HG03280 (cell line): ENCODE measurements around the gene EFNA4.

Source experiments
- ATAC-seq: cut with Tn5 transposase; IDR thresholded peaks from one replicate; pipeline ENCODE4 v1.9.1; 2021; ENCODE audit warnings: mild to moderate bottlenecking, moderate library complexity; ENCODE audit not compliant: unreplicated experiment

The EFNA4 gene

DNA sequence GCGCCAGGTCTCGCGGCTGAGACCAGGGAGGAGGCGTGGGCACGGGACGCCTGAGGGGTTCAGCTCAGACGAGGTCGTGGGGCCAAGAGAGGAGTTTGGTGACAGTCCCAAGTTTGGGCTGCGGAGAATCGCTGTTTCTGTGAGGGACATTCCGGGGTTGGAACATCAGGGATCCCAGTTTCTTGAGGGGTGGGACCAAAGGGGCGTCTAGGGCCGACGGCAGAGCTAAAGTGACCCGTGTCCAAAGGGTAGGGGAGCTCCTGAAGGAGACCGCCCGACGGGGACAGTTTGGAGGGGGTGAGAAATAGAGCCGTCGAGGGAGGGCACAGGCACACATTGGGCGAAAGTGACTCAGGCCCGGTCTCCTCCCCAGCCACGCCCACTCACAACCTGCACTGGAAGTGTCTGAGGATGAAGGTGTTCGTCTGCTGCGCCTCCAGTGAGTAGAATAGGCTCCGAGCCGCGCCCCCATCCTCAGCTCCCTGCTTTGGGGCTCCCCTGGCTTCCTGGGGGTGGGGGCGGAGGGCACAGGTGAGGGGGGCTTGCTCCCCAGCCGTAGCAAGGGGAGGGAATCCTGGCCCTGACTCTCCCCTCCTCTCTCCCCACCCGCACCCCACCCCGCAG is 22.1 kb downstream of the EFNA4 start:
- no peak for ATAC-seq

DNA sequence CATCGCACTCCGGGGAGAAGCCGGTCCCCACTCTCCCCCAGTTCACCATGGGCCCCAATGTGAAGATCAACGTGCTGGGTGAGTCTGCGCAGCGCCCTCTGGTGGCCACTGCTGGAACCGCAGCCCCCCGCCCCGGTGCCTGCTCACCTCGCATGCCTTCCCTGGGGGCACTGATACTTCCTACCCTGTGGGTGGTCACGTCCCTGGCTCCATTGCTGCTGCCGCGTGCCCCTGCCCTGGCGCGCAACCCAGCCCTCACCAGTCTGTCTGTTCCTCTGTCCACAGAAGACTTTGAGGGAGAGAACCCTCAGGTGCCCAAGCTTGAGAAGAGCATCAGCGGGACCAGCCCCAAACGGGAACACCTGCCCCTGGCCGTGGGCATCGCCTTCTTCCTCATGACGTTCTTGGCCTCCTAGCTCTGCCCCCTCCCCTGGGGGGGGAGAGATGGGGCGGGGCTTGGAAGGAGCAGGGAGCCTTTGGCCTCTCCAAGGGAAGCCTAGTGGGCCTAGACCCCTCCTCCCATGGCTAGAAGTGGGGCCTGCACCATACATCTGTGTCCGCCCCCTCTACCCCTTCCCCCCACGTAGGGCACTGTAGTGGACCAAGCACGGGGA is 22.7 kb downstream of the EFNA4 start:
- no peak for ATAC-seq

DNA sequence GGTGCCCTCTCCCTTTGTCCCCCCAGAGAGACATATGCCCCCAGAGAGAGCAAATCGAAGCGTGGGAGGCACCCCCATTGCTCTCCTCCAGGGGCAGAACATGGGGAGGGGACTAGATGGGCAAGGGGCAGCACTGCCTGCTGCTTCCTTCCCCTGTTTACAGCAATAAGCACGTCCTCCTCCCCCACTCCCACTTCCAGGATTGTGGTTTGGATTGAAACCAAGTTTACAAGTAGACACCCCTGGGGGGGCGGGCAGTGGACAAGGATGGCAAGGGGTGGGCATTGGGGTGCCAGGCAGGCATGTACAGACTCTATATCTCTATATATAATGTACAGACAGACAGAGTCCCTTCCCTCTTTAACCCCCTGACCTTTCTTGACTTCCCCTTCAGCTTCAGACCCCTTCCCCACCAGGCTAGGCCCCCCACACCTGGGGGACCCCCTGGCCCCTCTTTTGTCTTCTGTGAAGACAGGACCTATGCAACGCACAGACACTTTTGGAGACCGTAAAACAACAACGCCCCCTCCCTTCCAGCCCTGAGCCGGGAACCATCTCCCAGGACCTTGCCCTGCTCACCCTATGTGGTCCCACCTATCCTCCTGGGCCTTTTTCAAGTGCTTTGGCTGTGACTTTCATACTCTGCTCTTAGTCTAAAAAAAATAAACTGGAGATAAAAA is 23.5 kb downstream of the EFNA4 start:
- no peak for ATAC-seq

DNA sequence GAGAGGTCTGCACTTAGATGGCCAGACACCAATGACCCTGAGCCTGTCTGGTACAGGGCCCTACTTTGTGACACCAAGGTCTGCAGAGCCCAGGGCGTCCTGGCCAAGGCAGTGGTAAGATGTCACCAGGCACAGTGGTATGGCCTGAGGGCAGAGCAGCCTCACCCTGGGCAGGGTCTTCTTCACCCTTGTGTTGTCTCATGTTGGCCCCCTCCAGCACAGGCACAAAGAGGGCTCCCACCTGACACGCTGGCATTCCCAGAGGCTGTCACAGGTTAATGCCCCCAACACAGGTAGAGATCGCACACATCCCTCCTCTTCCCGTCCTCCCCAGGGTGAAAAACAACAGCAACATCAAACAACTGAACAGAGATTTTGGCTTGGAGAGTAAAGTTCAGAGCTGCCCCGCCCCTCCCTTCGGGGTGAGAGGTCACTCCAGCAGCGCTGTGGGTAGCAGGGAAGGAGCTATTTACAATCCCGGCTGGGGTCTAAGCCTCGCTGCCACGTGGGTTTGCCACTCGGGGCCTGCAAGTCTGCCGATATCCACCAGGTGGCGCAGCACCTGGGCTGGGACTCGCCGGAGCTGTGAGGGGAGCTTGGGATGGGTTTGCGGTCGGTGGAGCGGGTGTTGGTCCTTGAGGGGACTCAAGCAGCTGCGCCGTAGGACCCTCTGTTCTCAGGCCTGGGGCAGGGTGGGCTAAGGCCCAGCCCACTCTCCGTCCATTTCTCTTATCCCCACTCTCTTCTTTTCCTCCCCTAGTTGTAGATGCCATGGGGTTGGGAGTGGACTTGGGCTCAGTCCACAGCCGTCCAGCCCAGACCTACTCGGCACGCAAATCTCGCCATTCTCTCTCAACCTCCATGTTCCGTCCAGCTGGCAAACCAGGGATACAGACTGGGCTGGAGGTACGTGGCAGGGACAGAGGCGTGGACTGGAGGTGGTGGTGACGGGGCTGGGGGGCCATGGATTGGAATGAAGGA is 27.8 kb downstream of the EFNA4 start:
- ATAC-seq: no peak

DNA sequence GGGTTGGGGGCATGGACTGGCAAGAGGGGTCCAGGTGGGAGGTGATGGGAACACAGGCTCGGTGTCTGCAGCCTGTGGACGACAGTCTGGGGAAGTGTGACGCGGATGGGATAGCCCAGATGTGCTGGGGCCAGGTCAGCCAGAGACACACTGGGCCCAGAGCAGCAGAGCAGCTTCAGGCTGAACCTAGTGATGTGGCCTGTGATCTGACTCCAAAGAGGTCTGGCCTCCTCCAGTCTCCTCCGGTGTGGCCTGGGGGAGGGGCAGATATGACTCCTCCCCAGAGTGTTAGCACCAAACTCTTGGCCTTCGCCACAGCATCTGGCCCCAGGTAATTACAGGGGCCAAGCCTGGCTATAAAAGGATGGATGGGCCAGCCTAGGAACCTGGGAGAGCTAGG is 28.6 kb downstream of the EFNA4 start:
- ATAC-seq: no peak

DNA sequence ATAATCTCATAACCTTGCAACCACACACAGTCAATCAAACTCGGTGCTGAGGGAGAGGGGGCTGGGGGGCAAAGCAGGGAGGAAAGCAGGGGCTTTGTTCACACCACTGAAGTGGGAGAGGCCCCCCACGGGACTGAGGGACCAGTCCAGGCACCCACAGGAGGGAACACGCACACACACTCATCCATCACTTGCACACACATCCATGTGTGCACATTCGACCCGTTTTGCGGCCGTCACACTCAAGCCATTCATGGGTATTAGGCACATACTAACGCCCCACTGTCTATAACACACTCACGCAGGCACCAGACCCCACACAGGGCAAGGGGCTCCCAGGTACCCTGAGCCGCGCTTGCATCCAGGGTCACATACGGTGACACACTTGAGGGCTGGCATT is 29.1 kb downstream of the EFNA4 start:
- no peak for ATAC-seq

DNA sequence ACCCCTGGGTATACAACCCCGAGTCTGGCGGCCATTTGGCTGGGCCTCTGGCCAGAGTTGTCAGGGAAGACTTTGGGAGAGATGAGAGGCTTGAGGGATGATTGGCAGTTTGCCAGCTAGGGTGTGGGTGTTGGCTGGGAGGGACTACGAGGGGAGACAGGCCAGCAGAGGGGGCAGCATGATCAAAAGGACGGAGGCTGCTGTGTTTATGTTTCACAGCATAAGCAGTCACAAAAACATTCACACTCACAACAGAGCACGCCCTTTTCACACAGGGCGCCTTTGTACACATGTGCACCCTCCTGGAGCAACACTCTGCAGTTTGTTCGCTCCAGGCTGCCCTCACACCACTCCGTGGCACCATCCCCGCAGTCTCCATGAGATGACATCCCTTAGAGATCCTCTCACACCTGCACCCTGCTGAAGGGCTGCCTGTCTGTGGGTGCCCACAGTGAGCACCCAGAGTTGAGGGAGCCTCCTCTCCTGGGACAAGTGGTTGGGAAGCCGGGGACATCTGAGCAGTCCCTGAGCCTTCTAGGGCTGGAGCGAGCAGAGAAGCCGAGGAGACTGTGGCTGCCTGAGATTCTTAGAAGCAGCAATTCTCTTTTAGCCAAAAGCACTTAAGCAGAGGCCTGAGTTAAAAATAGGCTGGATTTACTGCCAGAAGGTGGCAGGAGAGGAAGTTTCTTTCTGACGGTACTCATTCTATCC is 30.5 kb downstream of the EFNA4 start:
- ATAC-seq: no peak

DNA sequence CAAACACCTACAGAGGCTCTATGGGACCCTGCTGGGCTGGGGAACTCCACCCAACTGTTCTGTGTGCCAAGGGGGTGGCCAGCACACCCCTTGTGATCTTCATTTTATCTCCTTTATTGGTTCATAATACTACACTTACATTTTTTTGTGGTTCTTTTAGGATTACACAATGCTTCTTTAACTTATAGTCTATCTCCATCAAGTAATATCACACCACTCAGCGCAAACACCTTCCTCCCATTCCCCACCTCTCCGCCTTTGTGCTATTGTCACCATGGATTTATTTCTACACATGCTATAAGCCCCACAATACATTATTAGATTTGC is 31.0 kb downstream of the EFNA4 start:
- no peak for ATAC-seq

DNA sequence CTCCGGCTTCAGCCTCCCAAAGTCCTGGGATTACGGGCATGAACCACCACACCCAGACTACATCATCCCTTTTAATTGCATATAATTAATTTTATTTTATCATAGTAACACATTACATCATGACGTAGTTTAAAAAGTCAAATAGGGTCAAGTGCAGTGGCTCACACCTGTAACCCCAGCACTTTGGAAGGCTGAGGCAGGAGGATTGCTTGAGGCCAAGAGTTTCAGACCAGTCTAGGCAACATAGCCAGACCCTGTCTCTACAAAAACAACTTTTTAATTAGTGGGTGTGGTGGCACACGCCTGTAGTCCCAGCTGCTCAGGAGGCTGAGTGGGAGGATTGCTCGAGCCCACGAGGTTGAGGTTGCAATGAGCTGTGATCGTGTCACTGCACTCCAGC is 35.8 kb downstream of the EFNA4 start:
- no peak for ATAC-seq

DNA sequence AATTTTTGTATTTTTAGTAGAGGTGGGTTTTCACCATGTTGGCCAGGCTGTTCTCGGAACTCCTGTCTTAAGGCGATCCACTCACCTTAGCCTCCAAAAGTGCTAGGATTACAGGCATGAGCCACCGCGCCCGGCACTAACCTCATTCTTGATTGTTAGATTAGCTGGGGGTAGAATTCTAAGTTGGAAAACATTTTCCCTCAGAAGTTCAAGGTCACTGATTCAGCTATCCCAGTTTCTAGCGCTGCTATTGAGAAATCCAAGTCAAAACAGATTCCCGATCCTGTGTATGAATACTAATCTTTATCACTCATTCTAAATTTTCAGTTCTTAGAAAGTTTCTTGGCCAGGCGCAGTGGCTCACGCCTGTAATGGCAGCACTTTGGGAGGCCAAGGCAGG is 39.8 kb downstream of the EFNA4 start:
- no peak for ATAC-seq

DNA sequence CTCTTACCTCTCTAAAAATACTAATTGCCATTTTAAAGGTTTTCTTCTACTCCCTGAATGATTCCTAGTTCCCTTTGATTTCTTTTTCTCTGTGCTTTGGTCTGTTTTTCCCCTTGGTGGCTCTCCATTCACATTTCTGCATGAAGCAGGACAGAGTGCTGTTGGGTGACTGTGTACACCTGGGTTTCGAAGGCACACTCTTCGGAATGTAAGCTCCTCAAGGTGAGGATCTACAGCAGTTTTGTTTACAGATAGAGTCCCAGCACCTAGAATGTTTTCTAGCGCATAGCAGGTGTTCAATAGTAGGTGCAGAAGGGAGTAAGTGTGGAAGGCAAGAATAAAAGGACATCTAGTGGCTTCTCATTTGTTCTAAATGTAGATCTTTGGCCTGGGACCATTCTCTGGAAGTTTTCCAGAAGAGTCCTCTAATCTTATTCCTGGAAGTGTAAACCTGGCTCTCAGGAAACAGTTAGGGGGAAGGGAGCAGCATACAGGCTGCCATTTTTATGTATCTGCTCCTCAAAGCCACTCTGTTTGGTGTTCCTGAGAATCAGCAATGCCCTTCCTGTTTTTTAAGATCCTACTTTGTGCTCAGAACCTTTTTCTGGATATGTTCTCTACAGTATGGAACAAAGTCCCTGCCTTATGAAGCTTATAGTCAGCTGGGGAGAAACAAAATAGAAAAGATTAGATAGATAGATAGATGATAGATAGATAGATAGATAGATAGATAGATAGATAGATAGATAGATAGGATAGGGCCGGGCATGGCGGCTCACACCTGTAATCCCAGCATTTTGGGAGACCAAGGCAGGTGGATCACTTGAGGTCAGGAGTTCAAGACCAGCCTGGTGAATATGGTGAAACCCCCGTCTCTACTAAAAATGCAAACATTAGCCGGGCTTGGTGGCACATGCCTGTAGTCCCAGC is 41.3 kb downstream of the EFNA4 start:
- no peak for ATAC-seq

DNA sequence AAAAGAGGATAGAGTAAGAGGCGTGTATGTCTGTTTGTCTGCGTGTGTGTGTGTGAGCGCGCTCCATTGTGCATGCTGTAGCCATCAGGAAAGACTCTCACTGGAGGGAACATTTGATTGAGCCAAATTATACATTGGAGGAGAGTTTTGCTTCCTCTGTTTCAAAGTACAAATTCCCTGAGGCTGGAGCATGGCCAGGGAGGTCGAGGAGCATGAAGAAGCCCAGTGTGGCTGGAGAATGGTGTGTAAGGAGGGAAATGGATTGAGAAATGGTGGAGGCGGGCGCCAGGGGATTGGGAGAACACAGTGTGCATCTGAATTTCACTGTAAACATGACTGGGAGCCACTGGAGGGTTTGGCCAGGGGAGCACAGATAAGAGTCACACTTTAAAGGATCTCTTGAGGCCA is 42.1 kb downstream of the EFNA4 start:
- ATAC-seq: no peak

DNA sequence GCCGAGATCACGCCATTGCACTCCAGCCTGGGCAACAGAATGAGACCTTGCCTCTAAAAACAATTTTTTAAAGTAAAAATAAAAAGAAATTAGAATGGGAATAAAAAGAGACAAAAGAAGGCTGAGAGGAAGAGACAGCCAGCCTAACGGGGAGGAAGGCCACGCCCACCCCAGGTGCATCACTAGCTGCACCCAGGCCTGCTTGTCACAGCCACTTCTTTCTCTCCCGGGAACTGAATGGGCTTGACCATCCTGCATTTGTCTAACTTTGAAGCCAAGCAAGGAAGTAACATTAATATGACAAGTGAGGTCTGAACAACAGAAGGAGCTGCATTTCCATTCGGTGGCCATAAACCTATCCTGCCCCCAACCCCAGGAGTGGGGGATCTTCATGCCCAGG is 43.3 kb downstream of the EFNA4 start:
- ATAC-seq: no peak

DNA sequence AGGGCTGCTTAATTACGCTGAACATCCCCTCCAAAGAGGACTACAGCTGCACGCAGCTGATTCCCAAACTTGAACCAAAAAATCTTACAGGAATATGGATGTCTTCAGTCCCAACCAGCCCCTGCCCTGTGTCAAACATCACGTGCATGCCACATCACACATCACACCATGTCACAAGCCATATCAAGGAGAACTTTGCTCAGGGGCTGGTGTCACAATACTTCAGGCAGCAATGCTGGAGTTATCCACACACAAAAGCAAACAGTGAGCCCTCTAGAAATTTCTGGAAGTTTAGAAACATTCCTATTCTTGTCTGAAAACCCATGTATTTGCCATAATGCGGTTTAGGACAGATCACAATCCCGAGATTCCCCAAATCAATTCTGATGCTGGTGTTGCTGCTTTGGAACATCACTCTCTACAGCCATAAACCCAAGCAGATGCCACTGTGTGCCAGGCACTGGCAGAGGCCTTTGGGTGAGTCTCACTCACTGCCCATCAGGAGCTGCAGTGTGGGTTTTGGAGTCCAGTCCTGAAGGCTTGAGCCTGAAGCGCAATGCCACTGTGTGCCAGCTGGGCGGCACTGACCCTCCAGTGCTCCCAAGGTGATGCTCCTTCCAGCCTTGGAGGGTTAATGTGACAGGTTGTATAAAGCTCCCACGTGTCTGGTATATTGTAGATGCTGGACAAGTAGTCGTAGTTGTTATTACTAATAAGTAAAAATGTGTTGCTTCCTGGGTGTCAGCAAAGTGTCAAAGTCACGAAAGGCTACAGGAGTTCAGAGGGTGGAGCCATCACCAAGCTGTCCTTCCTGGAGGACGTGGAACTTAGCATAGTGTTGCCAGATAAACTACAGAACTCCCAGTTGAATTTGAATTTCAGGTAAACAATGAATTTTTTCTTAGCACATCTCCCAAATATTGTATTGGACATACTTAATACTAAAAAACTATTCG is 44.0 kb downstream of the EFNA4 start:
- no peak for ATAC-seq

DNA sequence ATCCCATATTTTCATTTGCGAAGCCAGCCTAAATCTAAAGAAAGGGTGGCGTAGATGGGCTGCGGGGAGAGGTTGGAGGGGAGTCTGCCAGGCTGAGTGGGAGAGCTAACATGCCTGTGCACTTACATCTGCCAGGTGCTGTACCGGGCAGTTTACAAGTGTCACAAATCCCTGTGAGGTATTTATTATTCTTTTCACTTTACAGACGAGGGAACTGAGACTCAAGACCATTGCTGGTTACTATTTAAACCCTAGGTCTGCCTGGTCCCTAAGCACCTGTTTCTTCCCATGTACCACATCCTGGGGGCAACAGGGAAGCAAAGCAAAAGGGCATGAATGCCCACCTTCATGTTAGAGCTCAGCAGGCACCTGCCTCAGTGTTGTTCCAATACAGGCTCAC is 44.8 kb downstream of the EFNA4 start:
- ATAC-seq: no peak

DNA sequence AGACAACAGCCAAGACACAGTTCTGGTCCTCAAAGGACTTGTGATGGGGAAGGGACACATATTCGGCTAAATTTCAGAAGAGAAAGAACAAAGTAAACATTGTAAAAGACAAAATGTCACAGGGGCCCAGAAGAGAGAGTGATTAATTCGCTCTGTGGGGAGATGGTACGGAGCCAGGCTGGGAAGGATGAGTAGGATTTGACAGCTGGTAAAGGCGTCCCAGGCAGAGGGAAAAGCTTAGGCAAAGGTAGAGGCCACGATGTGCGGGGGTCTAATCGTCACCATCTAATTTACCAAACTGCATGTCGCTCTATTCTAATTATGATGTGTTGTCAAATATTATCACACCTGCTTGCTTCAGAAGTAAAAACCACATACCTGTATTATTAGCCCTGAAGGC is 46.8 kb downstream of the EFNA4 start:
- no peak for ATAC-seq

DNA sequence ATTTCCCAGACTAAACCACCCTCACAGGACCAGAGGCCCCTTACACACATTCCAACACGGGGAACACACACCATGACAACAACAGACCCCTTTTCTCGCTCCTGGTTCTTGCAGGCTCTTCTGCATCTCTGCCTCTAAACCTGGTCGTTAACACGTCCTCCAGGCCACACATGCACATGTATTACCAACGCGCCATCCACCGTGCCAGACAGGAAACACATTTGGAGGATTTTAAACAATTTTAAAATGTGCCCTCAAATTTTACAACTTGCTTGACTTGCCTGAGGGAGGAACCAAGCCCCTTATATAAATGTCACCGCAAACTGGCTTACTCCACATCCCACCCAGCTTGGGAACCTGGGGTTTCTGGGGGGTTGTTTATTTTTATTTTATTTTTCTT is 47.3 kb downstream of the EFNA4 start:
- ATAC-seq: no peak

DNA sequence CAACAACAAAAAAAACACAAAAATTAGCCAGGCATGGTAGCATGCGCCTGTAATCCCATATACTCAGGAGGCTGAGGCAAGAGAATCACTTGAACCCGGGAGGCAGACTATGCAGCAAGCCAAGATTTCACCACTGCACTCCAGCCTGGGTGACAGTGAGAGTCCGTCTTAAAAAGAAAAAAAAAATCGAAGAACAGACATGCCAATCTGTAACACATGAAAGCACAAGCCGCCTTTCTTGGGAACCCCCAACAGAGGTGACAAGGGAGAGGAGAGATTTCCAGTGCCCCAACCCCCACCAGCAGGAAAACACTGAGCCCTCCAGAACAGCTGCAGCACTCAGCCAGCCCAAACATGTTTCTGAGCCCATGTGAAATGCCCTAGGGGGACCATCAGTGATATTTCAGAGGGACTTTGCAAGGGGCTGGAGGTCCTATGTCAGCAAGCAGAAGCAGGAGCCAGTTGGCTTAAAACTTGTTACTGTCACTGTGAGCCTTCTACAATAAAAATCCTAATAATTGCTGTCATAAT is 50.0 kb downstream of the EFNA4 start:
- no peak for ATAC-seq
